HL-60/S4 treated with phorbol 12-myristate 13-acetate at 8.2 ng/mL for 4 days and 3 days (cell line): Measurements from ENCODE around the gene GORASP2.

Source experiments
- in situ Hi-C: fragments of 300-500 bp; cut with MboI; formaldehyde crosslinking; loops from 2 replicates; pipeline ENCODE4 v1.15.0; 2022; ENCODE audit warnings: low sequenced_read_pairs

Gene GORASP2

GRCh38 chr2:170922634-170923494 is 6.2 kb upstream of the GORASP2 start:
- in situ Hi-C loops, result no loop called here

- in situ Hi-C loops, result no loop called here
These were observed 5.3 kb upstream of the GORASP2 start for GRCh38 chr2:170923799-170924198.

- in situ Hi-C loops, result no loop called here
These were observed 4.1 kb upstream of the GORASP2 start for GRCh38 chr2:170924969-170925368.

- in situ Hi-C loops, result no loop called here
These were observed 3.1 kb upstream of the GORASP2 start for GRCh38 chr2:170925923-170926322.

- in situ Hi-C loops, result no loop called here
These were observed 2.2 kb upstream of the GORASP2 start for GRCh38 chr2:170926743-170927297.

GRCh38 chr2:170928036-170928823 is 823 bp upstream of the GORASP2 start:
- in situ Hi-C loops, result no loop called here

- in situ Hi-C loops, result no loop called here
These were observed 615 bp downstream of the GORASP2 start for GRCh38 chr2:170929686-170930050.

- in situ Hi-C loops, result no loop called here
These were observed 1.3 kb downstream of the GORASP2 start for GRCh38 chr2:170930131-170930990.

GRCh38 chr2:170930991-170931266 is 1.9 kb downstream of the GORASP2 start:
- in situ Hi-C loops, result no loop called here

- in situ Hi-C loops, result no loop called here
These were observed 3.1 kb downstream of the GORASP2 start for GRCh38 chr2:170932166-170932565.

- in situ Hi-C loops, result no loop called here
These were observed 3.9 kb downstream of the GORASP2 start for GRCh38 chr2:170932948-170933347.

- in situ Hi-C loops, result no loop called here
These were observed 8.8 kb downstream of the GORASP2 start for GRCh38 chr2:170937709-170938379.

GRCh38 chr2:170940066-170940465 is 11.0 kb downstream of the GORASP2 start:
- in situ Hi-C loops, result no loop called here

GRCh38 chr2:170942615-170943014 is 13.6 kb downstream of the GORASP2 start:
- in situ Hi-C loops, result no loop called here

GRCh38 chr2:170943041-170943440 is 14.0 kb downstream of the GORASP2 start:
- in situ Hi-C loops, result no loop called here

- in situ Hi-C loops, result no loop called here
These were observed 14.5 kb downstream of the GORASP2 start for GRCh38 chr2:170943596-170943995.

GRCh38 chr2:170944545-170944944 is 15.5 kb downstream of the GORASP2 start:
- in situ Hi-C loops, result no loop called here

GRCh38 chr2:170949415-170949814 is 20.4 kb downstream of the GORASP2 start:
- in situ Hi-C loops, result no loop called here

- in situ Hi-C loops, result no loop called here
These were observed 21.2 kb downstream of the GORASP2 start for GRCh38 chr2:170950221-170950761.

- in situ Hi-C loops, result no loop called here
These were observed 24.9 kb downstream of the GORASP2 start for GRCh38 chr2:170953941-170954340.
